ENCODE measurements around the gene P2RY13.

The P2RY13 gene

DNA sequence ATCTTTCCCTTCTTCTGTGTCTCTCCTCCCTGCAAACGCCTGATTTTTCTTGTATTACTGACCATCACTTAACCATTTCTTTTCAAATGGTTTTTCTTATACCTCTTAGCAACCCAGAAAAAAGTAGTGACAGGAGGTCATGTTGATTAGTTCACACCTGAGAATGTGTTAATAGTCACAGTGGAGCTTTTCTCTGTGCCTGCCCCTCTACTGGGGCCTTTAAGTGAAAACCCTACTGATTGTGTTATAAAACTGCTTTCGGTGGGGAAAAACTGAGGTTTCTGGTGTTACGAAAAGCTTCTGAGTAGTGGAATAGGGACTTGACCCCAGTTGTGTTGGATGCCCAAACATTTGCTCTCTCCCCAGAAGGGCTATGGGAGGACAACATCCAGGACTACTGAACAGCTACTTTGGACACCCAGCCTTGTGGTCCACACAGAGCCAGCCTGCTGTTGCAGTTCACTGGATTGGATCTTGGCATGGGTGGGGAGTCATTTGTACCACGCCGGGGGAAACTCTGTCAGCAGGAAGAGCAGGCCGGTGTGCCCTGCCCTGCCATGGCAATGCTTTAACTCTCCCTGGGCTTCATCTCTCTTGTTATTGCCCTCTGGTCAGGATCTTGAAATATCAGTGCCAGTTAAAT is 23.1 kb downstream of the P2RY13 start:
- TF ChIP-seq CTCF (IDR thresholded peaks at IDR 0.05) = no peak
- no peak for TF ChIP-seq ZFX (IDR thresholded peaks at IDR 0.05; ENCODE audit: borderline replicate concordance)

GRCh38 chr3:151305775-151306151 is 23.6 kb downstream of the P2RY13 start:
- TF ChIP-seq ZFX (IDR thresholded peaks at IDR 0.05; ENCODE audit: borderline replicate concordance) = no peak
- TF ChIP-seq CTCF (IDR thresholded peaks at IDR 0.05) = no peak
- H3K27ac ChIP-seq = no peak overlapping the region

More for the DNA sequence above, 23.1 kb downstream of the P2RY13 start:
- H3K27ac ChIP-seq = no peak overlapping the region

- H3K27ac ChIP-seq = no peak overlapping the region
Measured at GRCh38 chr3:151305060-151305774, 24.1 kb downstream of the P2RY13 start.

GRCh38 chr3:151303751-151304150 is 25.6 kb downstream of the P2RY13 start:
- H3K27ac ChIP-seq = no peak overlapping the region
- TF ChIP-seq ZFX (IDR thresholded peaks at IDR 0.05; ENCODE audit: borderline replicate concordance) (no peak), CTCF (IDR thresholded peaks at IDR 0.05) (no peak)

More at GRCh38 chr3:151305060-151305774, 24.1 kb downstream of the P2RY13 start:
- TF ChIP-seq ZFX (IDR thresholded peaks at IDR 0.05; ENCODE audit: borderline replicate concordance) (no peak), CTCF (IDR thresholded peaks at IDR 0.05) (no peak)

DNA sequence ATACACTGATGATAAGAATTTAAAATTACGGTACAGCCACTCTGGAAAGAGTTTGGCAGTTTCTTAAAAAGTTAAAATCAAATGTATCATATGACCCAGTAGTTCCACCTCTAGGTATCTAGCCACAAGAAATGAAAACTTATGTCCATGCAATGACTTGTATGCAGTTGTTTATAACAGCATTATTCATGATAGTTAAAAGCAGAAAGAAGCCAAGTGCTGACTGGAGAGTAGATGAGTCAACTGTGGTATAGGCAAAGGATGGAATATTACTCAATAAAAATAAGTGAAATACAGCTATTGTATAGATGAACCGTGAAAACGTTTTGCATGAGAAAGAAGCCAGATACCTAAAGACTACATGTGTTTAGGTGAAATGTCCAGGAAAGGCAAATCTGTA is 27.6 kb downstream of the P2RY13 start:
- no peak for TF ChIP-seq CTCF (IDR thresholded peaks at IDR 0.05)
- no peak for TF ChIP-seq ZFX (IDR thresholded peaks at IDR 0.05; ENCODE audit: borderline replicate concordance)
- no peak overlapping the region for H3K27ac ChIP-seq

DNA sequence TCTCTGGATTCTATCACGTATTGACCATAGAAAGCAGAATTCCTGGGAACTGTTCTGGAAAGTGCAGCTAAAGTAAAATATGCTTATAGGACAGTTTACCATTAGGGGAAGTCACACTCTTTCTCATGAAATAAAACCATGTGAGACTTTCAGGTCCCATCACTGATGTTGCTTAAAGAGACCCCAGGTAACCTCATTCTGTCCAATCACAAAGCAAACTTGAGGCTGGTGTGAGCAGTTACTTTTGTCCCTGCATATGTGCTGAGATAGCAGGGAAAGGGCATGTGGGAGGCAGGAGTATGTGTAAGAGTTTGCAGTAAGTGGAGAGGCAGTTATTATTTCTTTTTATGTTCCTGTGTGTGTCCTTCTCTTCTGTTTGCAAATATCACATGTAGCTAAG is 28.8 kb downstream of the P2RY13 start:
- no peak for TF ChIP-seq ZFX (IDR thresholded peaks at IDR 0.05; ENCODE audit: borderline replicate concordance)
- no peak for TF ChIP-seq CTCF (IDR thresholded peaks at IDR 0.05)
- no peak overlapping the region for H3K27ac ChIP-seq

DNA sequence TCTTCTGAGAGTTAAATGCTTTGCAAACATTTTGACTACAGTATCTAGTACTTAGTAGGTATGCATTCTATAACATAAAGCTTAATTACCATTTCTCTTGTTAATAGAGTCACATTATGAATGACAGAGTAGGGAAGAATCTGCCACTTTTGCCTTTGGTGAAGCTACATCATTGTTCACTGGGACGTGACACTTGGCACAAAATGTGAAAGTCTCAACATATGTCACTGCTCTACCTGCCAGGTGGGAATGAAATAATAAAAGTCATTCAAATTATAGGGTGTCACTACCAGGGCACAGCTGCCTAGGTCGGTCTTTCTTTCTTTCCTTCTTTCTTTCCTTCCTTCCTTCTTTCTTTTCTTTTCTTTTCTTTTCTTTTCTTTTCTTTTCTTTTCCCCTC is 30.3 kb downstream of the P2RY13 start:
- TF ChIP-seq CTCF (IDR thresholded peaks at IDR 0.05) (no peak), ZFX (IDR thresholded peaks at IDR 0.05; ENCODE audit: borderline replicate concordance) (no peak)
- H3K27ac ChIP-seq = no peak overlapping the region
